ENCODE results near the gene SPATS2.

Gene SPATS2

DNA sequence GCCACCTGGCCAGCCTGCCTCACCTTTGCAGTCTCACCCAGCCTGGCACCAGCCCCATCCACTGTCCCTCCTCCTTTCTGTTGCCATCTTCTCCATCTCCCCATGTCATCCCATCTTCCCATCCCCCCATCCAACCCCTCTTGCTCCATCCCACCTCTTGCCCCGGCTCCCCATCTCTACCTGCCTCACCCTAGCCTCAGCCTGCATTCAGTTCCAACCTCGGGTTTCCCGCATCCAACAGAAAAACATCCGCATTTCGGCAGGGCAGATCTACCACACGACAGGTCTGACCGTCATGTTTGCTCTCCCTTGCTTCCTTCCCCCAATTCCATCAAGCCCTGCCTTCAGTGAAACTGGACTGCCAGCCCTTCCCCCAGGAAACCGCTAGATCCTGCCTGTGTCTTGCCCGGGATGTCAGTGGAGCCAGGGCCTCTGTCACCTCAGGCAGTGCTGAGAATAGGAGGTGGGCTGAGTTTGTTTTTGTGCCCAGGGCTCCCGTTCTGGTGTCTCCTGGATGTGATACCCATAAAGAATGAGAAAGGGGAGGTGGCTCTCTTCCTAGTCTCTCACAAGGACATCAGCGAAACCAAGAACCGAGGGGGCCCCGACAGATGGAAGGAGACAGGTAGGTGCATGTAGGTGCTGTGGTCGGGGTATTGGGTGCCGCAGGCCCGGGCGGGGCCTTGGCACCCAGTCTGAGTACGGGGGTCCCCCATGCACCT, 174.0 kb downstream of the SPATS2 start:
- no peak for DNase-seq (ENCODE audit: low read depth)

DNA sequence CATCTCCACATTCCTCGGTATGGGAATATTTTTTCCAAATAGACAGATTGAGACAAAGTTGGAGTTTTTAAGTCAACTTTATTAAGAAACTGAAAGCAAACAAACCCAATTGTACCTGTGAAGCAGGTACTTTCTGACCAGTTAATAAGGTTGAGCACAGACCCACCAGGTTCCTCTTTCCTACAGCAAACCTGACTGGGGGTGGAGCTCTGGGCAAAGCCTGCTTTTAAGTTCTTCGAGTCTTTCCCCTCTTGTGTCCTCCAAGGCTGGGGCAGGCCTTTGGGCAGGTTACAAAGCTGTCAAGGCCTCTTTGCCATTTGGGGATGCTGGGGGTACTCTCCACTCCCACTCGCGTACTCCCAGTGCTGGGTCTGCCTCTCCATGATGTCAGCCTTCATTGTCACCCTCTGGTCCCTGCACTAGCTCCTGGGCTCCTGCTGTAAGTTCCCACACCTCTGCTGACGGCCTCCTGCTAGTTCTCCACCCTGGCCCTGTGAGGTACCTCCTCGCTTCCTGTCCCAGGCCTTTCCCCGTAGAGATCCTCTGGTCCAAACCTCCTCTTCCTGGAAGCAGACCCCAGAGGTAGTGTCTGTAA, 174.7 kb downstream of the SPATS2 start:
- DNase-seq (ENCODE audit: low read depth) = no peak

DNA sequence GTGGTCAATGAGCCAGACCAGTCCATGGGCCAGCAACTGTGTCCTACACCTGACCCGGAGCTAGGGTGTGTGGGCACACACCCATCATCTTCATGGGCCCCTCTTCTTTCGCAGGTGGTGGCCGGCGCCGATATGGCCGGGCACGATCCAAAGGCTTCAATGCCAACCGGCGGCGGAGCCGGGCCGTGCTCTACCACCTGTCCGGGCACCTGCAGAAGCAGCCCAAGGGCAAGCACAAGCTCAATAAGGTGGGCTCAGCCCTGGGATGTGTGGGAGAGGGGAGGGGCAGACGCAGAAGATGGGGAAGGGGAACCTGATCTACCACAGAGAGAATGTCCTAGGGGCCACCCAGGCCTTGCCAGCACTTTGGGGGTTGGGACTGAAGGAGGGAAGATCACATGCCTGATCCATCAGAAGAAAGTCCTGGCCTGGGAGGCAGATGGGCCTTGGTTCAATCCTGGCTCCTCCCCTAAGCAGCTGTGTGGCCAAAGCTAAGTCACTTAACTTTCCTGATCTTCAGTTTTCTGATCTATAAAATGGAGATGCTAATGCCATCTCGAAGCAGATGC, 175.4 kb downstream of the SPATS2 start:
- no peak for DNase-seq (ENCODE audit: low read depth)

DNA sequence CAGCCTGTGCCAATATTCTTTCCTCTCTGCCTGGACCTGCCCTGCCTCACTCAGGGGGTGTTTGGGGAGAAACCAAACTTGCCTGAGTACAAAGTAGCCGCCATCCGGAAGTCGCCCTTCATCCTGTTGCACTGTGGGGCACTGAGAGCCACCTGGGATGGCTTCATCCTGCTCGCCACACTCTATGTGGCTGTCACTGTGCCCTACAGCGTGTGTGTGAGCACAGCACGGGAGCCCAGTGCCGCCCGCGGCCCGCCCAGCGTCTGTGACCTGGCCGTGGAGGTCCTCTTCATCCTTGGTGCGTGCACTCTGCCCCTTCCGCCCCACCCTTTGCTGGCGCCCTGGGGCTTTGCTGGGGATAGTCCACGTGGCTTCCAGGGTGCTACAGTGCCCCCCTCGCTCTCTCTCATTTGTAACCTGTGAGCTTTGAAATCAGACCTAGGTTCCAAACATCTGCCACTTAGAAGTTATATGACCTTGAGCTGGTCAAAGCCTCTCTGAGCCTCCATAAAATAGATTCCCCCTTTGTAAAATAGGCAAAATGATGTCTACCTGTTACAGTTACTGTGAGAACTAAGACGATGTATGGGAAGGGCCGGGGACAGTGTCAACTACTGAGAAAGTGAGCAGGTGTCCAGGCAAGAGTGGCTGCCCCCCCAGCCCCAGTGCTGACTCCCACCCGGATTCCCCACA, 176.1 kb downstream of the SPATS2 start:
- DNase-seq (ENCODE audit: low read depth) = no peak

DNA sequence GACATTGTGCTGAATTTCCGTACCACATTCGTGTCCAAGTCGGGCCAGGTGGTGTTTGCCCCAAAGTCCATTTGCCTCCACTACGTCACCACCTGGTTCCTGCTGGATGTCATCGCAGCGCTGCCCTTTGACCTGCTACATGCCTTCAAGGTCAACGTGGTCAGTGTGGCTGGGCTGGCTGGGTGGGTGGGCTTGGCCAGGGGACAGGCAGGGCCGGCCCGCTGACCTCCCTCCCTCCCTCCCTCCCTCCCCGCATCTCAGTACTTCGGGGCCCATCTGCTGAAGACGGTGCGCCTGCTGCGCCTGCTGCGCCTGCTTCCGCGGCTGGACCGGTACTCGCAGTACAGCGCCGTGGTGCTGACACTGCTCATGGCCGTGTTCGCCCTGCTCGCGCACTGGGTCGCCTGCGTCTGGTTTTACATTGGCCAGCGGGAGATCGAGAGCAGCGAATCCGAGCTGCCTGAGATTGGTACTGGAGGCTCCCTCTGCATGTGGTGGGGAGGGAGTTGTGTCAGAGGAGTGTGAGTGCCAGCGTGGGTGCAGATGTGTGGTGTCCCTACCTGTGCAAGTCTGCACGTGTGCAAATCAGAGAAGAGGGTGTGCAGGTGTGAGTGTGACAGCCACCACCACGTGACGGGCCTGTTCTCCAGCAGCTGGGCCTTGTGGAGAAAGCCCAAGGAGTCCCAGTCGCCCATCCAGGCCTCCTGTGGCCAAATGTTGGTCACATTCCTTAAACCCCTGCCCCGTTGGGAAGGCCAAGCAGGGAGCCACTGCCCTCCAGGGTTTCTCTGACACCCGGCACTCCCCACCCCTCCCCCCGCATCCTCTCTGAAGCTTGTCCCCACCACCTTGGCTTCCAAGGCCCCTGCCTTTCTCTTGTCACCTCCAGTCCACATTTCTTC, 176.9 kb downstream of the SPATS2 start:
- no peak for DNase-seq (ENCODE audit: low read depth)

DNA sequence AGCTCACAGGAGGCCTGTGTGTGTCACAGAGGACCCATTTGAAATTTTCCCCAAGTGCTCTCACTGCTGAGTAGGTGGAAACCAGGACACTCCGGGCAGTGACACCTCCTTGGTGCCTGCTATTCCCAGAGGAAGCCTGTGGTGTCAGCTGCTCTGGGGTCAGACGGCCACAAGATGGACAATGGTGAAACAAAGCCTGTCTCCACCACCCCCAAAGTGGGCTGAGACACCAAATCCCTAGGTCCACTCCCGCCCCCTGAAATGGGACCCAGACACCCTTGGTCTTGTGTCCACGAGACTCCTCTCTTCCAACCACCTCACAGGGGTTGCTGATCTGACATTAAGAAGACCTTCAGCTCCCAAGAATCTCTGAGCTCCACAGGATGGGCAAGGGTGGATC, 178.6 kb downstream of the SPATS2 start:
- no peak for DNase-seq (ENCODE audit: low read depth)

DNA sequence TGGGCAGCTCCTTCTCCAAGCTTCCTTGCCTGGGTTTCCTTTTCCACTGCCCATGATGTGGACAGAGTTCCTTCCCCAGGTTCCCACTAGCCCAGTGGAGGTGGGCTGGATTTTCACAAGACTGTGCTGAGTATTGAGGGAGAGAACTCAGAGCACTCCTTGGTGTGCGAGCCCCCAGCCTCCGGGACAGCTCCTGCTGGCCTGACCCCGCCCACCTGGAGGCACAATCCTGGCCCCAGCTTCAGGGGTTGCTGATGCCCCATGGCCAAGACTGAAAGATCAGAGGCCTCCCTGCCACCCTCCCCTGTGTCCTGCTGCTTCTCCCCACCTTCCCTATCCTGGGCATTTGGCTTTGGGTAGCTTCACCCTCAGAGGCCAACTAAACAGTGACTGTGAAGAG, 179.2 kb downstream of the SPATS2 start:
- no peak for DNase-seq (ENCODE audit: low read depth)

DNA sequence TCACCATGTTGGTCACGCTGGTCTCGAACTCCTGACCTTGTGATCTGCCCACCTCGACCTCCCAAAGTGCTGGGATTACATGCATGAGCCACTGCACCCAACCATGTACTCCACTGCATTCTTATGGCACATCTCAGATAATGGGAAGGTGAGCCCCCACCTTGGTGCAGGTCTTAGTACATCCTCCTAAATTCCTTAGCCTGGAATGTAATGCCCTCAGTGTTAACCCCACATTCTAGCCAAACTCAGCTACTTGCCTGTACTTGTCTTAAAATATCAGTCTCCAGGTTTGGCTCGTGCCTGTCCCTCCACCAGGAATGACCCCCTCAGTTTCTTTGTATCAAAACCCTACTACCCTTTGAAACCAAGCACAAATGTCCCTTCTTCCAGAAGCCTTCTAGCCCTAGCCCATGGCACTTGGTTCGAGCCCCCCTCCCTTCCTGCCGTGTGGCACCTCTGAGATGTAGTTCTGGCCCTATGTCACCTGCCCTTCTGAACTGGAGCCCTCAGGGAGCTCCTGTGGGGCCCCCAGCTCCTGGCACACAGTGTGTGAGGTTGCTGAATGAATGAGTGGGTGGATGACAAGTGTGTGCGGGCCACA, 179.9 kb downstream of the SPATS2 start:
- DNase-seq (ENCODE audit: low read depth) = no peak

DNA sequence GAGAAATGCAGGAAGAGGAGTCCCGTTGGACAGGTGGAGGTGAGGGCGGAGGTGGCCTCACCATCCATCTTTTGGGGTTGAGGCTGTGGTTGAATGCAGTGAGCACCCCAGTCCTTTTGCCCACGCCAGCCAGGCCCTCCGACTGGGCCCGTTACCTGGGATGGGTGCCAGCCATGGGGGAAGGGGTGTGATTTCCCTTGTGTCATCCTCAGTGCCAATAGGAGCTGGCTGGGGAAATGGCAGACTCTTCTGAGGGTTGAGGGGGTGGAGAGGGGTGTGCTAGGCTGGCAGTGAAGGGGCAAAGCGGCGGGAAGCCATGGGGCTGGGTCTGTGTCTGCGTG, 181.2 kb downstream of the SPATS2 start:
- DNase-seq (ENCODE audit: low read depth) = no peak

DNA sequence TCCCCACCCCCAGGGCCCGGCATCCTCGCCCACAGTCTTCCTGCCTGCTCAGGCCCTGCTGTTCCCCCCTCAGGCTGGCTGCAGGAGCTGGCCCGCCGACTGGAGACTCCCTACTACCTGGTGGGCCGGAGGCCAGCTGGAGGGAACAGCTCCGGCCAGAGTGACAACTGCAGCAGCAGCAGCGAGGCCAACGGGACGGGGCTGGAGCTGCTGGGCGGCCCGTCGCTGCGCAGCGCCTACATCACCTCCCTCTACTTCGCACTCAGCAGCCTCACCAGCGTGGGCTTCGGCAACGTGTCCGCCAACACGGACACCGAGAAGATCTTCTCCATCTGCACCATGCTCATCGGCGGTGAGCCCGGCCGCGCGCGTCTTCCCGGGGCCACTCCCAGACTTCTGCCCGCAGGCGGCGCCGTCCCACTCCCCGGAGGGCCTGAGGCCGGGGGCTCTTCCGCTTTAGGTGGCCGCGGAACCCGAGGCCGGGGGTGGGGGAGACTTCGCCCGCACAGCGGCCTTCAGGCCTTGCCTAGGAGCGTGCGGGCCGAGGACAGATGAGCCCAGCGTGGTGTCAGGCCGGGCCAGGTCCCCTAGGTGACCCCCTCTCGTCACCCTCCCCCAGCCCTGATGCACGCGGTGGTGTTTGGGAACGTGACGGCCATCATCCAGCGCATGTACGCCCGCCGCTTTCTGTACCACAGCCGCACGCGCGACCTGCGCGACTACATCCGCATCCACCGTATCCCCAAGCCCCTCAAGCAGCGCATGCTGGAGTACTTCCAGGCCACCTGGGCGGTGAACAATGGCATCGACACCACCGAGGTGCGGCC, 181.8 kb downstream of the SPATS2 start:
- no peak for DNase-seq (ENCODE audit: low read depth)

DNA sequence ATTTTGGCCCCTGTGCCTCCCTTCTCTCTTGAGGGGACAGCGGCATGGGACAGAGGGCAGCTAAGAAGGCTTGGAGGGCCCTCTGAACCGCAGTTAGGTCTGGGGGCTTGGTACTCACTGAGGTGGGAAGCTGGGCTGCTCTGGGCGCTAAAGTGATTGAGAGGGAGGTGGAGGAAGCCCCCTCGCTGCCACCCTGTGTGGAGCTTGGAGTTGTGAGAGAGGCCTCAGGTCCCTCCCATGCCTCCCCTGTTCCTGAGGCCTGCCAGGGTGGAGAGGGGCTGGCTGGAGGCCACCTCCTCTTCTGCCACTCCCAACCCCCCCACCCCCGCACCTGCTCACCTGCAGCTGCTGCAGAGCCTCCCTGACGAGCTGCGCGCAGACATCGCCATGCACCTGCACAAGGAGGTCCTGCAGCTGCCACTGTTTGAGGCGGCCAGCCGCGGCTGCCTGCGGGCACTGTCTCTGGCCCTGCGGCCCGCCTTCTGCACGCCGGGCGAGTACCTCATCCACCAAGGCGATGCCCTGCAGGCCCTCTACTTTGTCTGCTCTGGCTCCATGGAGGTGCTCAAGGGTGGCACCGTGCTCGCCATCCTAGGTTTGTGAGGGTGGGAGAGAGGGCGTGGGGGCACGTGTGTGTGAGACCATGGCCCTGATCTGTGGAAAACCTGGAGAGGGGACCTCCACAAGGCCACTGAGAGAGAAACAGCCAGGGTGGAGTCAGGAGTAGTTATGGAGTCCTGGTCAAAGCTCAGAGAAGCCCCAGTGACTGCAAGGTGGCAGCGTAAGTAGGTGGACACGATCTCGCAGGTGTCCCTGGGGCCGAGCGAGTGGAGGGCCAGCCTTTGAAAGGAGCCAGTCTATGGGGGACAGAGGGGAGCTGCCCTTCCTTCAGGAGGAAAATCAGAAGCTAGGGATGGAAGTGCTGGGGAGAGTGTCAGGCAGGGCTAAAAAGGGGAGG, 182.8 kb downstream of the SPATS2 start:
- DNase-seq (ENCODE audit: low read depth) = no peak

DNA sequence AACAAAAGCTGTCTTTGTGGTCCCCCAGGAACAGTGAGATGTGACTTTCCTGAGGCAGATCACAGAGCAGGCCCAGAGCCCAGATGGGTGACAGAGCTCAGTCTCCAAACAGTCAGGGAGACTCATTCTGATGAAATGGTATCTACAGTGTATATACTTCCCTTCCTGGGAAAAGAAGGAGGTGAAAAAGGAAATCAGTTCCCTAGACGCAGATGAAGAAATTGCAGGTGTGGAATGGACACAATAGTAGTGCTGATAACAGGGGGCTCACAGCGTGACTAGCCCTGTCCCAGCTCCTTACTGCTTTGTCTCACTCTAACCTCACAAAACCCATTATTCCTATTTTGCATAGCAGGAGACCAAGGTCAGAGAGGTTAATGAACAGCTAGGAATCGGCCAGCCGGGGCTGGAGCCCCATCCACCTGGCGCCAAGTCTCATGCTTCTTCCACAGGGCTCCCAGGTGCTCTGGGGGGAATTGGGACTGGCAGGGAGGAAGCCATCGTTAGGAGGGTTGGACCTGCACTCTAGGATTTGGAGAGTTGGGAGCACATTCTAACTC, 183.5 kb downstream of the SPATS2 start:
- DNase-seq (ENCODE audit: low read depth) = no peak

DNA sequence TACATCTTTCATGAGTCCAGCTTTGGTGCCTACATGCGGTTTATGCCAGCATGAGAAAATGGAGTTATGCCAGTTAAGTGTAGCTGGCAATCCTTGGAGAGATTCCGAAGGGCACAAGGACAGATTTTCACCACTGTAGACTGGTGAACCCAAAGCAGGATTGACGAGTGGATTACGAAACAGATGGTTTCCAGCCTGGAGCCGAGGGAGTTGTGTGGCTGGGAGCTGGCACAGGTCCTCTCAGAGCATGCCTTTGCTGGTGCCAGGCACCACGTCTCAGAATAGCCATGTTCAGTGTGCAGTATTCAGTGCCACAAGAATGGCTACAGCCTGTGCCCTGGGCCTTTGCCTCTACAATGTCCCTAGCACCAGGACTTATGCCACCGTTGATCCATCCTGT, 184.8 kb downstream of the SPATS2 start:
- DNase-seq (ENCODE audit: low read depth) = no peak

DNA sequence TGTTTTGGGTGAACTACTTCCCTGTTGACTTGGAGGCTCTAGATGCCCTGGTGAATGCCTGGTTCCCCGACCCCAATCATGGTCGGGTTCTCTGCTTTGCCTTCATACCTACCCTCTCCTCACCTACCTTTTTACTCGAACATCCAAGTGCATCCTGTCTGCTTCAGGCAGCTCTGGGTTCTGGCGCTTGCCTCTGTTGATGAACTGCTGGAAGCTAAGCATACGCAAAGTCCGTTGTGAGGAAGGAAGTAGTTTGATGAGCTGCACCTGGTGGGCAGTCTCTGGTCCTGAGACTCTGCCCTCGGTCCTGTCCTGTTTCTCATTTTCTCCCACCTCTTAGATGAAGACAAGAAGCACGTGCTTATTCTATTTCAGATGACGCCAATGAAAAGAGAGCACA, 185.2 kb downstream of the SPATS2 start:
- no peak for DNase-seq (ENCODE audit: low read depth)

DNA sequence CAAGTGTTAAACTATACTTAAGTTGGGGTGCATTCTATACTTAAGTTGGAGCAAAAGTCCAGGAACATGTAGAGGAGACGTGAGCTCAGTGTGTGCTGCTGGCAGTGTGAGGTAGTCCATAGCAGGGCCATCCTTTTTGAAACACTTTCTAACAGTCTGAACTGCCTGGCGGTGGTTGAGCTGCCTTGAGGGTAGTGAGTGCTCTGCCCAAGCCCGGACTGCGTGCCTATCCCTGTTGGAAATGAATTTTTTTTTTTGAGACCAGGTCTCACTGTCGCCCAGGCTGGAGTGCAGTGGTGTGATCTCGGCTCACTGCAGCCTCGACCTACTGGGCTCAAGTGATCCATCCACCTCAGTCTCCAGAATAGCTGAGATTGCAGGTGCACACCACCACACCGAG, 185.6 kb downstream of the SPATS2 start:
- no peak for DNase-seq (ENCODE audit: low read depth)

DNA sequence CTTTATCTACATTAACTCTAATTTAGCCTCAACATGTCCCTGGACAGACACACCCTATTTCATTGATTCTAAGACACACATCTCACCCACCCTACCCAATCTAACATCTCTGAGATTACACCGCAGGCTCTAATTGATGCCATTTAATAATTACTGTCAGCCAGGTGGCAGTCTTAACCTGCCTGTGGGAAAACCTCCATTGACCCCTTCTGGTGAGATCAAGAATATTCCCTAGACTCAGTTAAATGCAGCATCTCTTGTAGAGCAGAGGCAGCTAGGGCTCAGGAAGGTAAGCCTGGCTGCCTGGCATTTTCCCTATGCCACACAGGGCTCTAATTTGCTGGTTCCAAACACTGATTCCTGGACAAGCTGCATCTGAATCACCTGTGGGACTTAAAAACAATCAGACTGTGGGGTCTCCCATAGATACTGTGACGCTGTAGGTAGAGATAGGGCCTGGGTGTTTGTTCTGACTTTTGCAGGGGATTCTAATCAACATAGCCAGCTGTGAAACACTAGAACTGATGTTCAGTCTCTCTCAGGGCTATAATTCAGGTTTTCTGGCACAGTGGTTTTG, 186.3 kb downstream of the SPATS2 start:
- DNase-seq (ENCODE audit: low read depth) = no peak

DNA sequence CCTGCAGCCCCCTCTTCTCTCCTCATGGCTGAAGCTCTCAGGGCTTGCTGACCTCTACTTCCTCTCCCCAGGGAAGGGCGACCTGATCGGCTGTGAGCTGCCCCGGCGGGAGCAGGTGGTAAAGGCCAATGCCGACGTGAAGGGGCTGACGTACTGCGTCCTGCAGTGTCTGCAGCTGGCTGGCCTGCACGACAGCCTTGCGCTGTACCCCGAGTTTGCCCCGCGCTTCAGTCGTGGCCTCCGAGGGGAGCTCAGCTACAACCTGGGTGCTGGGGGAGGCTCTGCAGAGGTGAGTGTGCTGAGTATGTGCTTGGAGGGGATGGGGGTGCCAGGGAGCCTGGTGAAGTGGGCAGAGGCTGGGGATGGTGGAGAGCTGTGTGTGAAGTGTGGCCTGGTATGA, 187.0 kb downstream of the SPATS2 start:
- DNase-seq (ENCODE audit: low read depth) = no peak

DNA sequence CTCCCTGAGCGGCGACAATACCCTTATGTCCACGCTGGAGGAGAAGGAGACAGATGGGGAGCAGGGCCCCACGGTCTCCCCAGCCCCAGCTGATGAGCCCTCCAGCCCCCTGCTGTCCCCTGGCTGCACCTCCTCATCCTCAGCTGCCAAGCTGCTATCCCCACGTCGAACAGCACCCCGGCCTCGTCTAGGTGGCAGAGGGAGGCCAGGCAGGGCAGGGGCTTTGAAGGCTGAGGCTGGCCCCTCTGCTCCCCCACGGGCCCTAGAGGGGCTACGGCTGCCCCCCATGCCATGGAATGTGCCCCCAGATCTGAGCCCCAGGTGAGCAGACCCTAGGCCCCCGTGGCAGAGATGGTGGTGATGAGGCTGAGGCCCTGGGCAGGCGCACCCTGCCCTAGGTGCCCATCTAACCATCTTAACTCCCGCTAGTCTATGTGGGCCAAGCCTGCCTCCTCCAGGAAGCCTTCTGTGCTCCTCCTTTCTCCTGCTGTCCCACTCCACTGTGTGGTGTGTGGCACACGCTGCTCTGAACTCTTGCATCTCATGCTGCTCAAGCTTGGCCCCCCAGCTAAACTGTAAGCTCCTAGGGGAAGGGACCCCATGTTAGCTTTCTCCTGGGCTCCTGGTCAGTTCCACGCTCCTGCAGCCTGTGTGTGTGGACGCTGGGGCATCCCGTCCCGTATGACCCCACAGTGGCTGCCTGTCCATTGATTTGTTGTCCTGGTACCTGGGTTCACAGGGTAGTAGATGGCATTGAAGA, 188.5 kb downstream of the SPATS2 start:
- no peak for DNase-seq (ENCODE audit: low read depth)

Measured in stimulated activated CD8-positive, alpha-beta memory T cell treated with anti-CD3 and anti-CD28 coated beads, Interleukin-12 subunit alpha, Interleukin-12 subunit beta, amount 100 ng/mL, for 4 hours (primary cell).